Skeletal muscle cell (primary cell): ENCODE data around the gene PACRGL.
"Not testable (repeated sequence)": the region's sequence is repeated elsewhere in the genome, so short reads cannot be mapped to it uniquely, and the experiment has no call there.

ENCODE experiments used
- DNase-seq: peaks from one replicate; pipeline ENCODE4 v3.0.0-alpha.2; 2010; ENCODE audit warnings: low read depth
- H3K4me3 ChIP-seq: 2 replicates; pipeline ENCODE4 v1.5.1; 2011; ENCODE audit warnings: low read depth, mild to moderate bottlenecking, control low read depth, low read length, moderate library complexity

PACRGL gene

GRCh38 chr4:20711335-20711734 is 11.1 kb downstream of the PACRGL start:
- H3K4me3 ChIP-seq: no peak overlapping the region
- DNase-seq: no peak

- no peak overlapping the region for H3K4me3 ChIP-seq
- no peak for DNase-seq
Observed at GRCh38 chr4:20723019-20723418, 22.8 kb downstream of the PACRGL start.

GRCh38 chr4:20723463-20723862 is 23.2 kb downstream of the PACRGL start:
- no peak for DNase-seq
- no peak overlapping the region for H3K4me3 ChIP-seq

- no peak for DNase-seq
- no peak overlapping the region for H3K4me3 ChIP-seq
Observed at GRCh38 chr4:20724915-20725314, 24.7 kb downstream of the PACRGL start.

- no peak for DNase-seq
- H3K4me3 ChIP-seq: no peak overlapping the region
Observed at GRCh38 chr4:20735931-20736330, 35.7 kb downstream of the PACRGL start.

GRCh38 chr4:20746000-20746399 is 45.7 kb downstream of the PACRGL start:
- H3K4me3 ChIP-seq, DNase-seq: not testable (repeated sequence)

GRCh38 chr4:20752641-20753040 is 52.4 kb downstream of the PACRGL start:
- no peak for DNase-seq
- no peak overlapping the region for H3K4me3 ChIP-seq

- H3K4me3 ChIP-seq: no peak overlapping the region
- no peak for DNase-seq
Observed at GRCh38 chr4:20754036-20754435, 53.8 kb downstream of the PACRGL start.

GRCh38 chr4:20760053-20760452 is 59.8 kb downstream of the PACRGL start:
- no peak for DNase-seq
- no peak overlapping the region for H3K4me3 ChIP-seq

- no peak for DNase-seq
Observed at GRCh38 chr4:20761382-20761781, 61.1 kb downstream of the PACRGL start.

GRCh38 chr4:20761826-20762225 is 61.6 kb downstream of the PACRGL start:
- H3K4me3 ChIP-seq: no peak overlapping the region
- DNase-seq: no peak

More at GRCh38 chr4:20761382-20761781, 61.1 kb downstream of the PACRGL start:
- H3K4me3 ChIP-seq: no peak overlapping the region

- no peak for DNase-seq
- no peak overlapping the region for H3K4me3 ChIP-seq
Observed at GRCh38 chr4:20764366-20764992, 64.2 kb downstream of the PACRGL start.

GRCh38 chr4:20773144-20773997 is 73.1 kb downstream of the PACRGL start:
- DNase-seq: peak; percentile 17
- H3K4me3 ChIP-seq: no peak overlapping the region

- no peak for DNase-seq
- H3K4me3 ChIP-seq: no peak overlapping the region
Observed at GRCh38 chr4:20778896-20779295, 78.6 kb downstream of the PACRGL start.

GRCh38 chr4:20783134-20783533 is 82.9 kb downstream of the PACRGL start:
- DNase-seq, H3K4me3 ChIP-seq: not testable (repeated sequence)

- DNase-seq: no peak
- no peak overlapping the region for H3K4me3 ChIP-seq
Observed at GRCh38 chr4:20787940-20788665, 87.8 kb downstream of the PACRGL start.
